Astrocyte of the cerebellum (primary cell): Measurements from ENCODE around the gene MAPT.

ENCODE experiments used
- DNase-seq: peaks from one replicate; pipeline ENCODE4 v3.0.0-alpha.2; 2011; ENCODE audit warnings: low read depth
- H3K4me3 ChIP-seq: 2 replicates; pipeline ENCODE4 v1.5.1; 2011; ENCODE audit warnings: mild to moderate bottlenecking, low read depth, low read length, moderate library complexity
- in situ Hi-C: cut with HindIII; loops from 2 replicates; pipeline ENCODE4 v1.10.0; 2017; ENCODE audit warnings: low sequenced_read_pairs
- TF ChIP-seq, protein P1 (sequence below): IDR thresholded peaks from 2 replicates; pipeline ENCODE4 v1.5.1; 2012; ENCODE audit warnings: low read length, low read depth, moderate library complexity, mild to moderate bottlenecking; ENCODE audit errors: missing control alignments

MAPT gene

DNA sequence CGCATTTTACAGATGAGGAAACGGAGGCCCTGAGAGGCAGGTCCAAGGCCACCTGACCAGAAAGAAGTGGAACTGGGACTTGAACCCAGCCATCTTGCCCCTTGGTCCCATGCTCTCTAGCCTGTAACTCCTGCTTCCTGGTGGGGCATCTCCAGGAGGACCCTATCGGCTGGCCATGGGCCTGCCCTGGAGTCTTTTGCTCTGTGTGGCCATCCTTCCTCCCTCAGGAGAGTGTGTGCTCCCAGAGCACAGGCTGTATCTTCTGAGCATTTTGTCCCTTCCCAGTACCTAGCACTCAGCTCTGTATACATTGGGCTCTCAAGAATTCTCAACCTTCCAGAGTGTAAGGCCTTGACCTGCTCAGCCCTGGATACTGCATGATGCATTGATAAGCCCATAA, 76.3 kb downstream of the MAPT start:
- in situ Hi-C loops: no loop called here
- DNase-seq: no peak
- TF ChIP-seq, protein P1, sequence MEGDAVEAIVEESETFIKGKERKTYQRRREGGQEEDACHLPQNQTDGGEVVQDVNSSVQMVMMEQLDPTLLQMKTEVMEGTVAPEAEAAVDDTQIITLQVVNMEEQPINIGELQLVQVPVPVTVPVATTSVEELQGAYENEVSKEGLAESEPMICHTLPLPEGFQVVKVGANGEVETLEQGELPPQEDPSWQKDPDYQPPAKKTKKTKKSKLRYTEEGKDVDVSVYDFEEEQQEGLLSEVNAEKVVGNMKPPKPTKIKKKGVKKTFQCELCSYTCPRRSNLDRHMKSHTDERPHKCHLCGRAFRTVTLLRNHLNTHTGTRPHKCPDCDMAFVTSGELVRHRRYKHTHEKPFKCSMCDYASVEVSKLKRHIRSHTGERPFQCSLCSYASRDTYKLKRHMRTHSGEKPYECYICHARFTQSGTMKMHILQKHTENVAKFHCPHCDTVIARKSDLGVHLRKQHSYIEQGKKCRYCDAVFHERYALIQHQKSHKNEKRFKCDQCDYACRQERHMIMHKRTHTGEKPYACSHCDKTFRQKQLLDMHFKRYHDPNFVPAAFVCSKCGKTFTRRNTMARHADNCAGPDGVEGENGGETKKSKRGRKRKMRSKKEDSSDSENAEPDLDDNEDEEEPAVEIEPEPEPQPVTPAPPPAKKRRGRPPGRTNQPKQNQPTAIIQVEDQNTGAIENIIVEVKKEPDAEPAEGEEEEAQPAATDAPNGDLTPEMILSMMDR: no peak
- H3K4me3 ChIP-seq: no peak overlapping the region

DNA sequence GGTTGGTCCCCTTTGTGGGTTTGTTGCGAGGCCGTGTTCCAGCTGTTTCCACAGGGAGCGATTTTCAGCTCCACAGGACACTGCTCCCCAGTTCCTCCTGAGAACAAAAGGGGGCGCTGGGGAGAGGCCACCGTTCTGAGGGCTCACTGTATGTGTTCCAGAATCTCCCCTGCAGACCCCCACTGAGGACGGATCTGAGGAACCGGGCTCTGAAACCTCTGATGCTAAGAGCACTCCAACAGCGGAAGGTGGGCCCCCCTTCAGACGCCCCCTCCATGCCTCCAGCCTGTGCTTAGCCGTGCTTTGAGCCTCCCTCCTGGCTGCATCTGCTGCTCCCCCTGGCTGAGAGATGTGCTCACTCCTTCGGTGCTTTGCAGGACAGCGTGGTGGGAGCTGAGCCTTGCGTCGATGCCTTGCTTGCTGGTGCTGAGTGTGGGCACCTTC, 77.4 kb downstream of the MAPT start:
- in situ Hi-C loops: no loop called here
- DNase-seq: no peak
- no peak overlapping the region for H3K4me3 ChIP-seq
- TF ChIP-seq, protein P1: no peak

- no peak overlapping the region for H3K4me3 ChIP-seq
- no peak for DNase-seq
- TF ChIP-seq, protein P1: no peak
- in situ Hi-C loops: no loop called here
Measured at GRCh38 chr17:45972531-45972930, 78.2 kb downstream of the MAPT start.

DNA sequence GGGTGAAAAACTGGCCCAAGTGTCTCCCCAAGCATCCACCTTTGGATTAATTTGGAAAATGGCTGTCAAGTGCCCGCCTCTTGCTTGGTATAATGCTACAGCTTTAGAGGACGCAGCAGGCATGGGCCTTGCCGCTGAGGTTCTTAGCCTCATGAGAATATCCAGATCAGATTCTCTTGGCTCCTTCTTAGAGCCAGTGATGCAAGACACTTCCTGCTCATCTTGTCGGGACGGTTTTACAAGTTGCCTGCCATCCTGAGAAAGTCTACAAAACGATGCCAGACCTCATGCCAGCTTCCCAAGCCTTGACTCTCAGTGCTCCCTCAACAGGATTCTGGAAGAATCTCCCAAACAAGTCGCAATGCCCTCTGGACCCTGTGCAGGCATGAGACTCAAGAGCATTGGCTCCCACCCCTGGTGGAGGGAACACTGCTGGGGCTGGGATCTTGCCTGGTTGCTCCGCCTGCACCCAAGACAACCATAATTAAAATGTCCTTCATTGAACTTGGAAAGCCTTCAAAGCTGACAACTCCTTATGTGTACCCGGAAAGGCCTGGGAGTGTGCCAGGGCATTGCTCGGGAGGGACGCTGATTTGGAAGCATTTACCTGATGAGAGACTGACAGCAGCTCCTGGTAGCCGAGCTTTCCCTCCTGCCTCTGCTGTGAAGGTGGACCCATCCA, 78.9 kb downstream of the MAPT start:
- in situ Hi-C loops: no loop called here
- TF ChIP-seq, protein P1: no peak
- DNase-seq: no peak
- H3K4me3 ChIP-seq: no peak overlapping the region

- in situ Hi-C loops: no loop called here
- H3K4me3 ChIP-seq: no peak overlapping the region
- no peak for DNase-seq
- TF ChIP-seq, protein P1: no peak
Measured at GRCh38 chr17:45973946-45974859, 79.8 kb downstream of the MAPT start.

GRCh38 chr17:45974916-45975630, 80.7 kb downstream of the MAPT start:
- in situ Hi-C loops: no loop called here
- no peak overlapping the region for H3K4me3 ChIP-seq
- no peak for DNase-seq
- TF ChIP-seq, protein P1: no peak
